GM19395 (cell line): ENCODE data around the gene INAFM2.

Source experiments
- ATAC-seq: cut with Tn5 transposase; IDR thresholded peaks from one replicate; pipeline ENCODE4 v1.9.1; 2021; ENCODE audit warnings: mild to moderate bottlenecking, moderate library complexity; ENCODE audit not compliant: unreplicated experiment

INAFM2 gene

GRCh38 chr15:40357723-40358470 lies 34.4 kb downstream of the INAFM2 start, which contains the start of gene DISP2:
TSS of gene DISP2 (plus strand) at chr15:40358219. CDS start at chr15:40358322, 103 bp downstream.
- ATAC-seq = peak; percentile 80

- no peak for ATAC-seq
These were observed 35.2 kb downstream of the INAFM2 start for GRCh38 chr15:40358471-40359353.

- ATAC-seq = no peak
These were observed 36.5 kb downstream of the INAFM2 start for GRCh38 chr15:40360015-40360414.

DNA sequence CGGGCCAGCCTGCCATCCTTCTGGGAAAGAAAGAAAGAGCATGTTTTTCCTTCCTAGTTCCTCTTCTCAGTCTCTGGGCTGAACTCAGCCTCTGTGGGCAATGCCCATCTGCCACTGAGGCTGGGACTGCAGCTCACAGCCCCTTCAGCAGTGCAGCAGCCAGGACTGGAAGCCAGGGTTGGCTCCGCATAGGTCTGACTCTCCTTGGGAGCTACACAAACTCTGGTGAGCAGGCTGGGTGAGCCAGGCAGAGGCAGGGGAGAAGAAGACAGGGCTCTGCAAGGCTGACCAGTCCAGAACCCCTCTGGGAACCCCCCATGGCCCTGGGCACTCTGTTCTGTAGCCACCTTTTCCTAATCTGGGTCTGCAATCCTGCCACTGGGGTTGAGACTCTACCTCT lies 38.1 kb downstream of the INAFM2 start:
- no peak for ATAC-seq

- no peak for ATAC-seq
These were observed 40.1 kb downstream of the INAFM2 start for GRCh38 chr15:40363611-40364010.

DNA sequence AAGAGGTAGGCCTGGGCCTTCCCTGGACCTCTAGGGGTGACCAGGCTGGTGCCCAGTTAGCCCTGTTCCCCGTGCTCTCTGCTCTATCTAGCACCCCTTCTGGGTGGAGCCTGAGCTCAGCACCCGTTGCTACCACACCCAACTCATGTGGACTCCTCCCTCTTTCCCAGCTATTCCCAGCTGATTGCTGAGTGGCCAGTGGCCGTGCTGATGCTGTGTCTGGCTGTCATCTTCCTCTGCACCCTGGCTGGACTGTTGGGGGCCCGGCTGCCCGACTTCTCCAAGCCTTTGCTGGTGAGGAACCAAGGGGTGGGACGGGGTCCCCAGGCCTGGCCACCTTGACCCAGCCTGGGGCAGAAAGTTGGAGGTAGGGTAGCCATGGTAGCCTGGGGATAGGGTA lies 40.8 kb downstream of the INAFM2 start:
- ATAC-seq = no peak

- ATAC-seq = no peak
These were observed 41.5 kb downstream of the INAFM2 start for GRCh38 chr15:40365016-40365415.

GRCh38 chr15:40365624-40366456 lies 42.3 kb downstream of the INAFM2 start:
- no peak for ATAC-seq

GRCh38 chr15:40366457-40367370 lies 43.2 kb downstream of the INAFM2 start:
- no peak for ATAC-seq

- no peak for ATAC-seq
These were observed 43.8 kb downstream of the INAFM2 start for GRCh38 chr15:40367371-40367685.

DNA sequence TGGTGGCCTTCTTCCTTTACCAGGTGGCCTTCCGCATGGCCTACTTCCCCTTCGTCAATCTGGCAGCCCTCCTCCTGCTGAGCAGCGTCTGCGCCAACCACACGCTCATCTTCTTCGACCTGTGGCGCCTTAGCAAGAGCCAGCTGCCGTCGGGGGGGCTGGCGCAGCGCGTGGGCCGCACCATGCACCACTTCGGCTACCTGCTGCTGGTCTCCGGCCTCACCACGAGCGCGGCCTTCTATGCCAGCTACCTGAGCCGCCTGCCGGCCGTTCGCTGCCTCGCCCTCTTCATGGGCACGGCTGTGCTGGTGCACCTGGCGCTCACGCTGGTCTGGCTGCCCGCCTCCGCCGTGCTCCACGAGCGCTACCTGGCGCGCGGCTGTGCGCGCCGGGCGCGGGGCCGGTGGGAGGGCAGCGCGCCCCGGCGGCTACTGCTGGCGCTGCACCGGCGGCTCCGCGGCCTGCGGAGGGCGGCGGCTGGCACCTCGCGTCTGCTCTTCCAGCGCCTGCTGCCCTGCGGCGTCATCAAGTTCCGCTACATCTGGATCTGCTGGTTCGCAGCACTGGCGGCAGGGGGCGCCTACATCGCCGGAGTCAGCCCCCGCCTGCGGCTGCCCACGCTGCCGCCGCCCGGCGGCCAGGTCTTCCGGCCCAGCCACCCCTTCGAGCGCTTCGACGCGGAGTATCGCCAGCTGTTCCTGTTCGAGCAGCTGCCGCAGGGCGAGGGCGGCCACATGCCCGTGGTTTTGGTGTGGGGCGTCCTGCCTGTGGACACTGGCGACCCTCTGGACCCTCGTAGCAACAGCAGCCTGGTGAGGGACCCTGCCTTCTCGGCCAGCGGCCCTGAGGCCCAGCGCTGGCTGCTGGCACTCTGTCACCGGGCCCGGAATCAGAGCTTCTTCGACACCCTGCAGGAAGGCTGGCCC lies 44.5 kb downstream of the INAFM2 start:
- peak; percentile 80 for ATAC-seq

GRCh38 chr15:40368719-40369473 lies 45.4 kb downstream of the INAFM2 start:
- no peak for ATAC-seq

DNA sequence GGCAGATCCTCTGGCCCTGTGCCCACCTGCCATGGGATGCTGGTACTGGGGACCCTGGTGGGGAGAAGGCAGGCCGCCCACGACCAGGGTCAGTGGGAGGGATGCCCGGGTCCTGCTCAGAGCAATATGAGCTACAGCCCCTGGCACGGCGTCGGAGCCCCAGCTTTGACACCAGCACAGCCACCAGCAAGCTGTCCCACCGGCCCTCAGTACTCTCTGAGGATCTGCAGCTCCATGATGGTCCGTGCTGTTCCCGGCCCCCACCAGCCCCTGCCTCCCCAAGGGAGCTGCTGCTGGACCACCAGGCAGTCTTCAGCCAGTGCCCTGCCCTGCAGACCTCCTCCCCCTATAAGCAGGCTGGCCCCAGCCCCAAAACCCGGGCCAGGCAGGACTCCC lies 46.0 kb downstream of the INAFM2 start:
- ATAC-seq = no peak

DNA sequence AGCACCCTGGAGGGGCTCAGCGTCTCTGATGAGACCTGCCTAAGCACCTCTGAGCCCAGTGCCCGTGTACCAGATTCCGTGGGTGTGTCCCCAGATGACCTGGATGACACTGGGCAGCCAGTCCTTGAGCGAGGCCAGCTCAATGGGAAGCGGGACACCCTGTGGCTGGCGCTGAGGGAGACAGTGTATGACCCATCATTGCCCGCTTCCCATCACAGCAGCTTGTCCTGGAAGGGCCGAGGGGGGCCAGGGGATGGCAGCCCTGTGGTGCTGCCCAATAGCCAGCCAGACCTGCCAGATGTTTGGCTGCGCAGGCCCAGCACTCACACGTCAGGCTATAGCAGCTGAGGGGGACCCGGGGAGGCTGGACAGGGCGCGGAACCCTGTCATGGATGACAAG lies 46.5 kb downstream of the INAFM2 start:
- no peak for ATAC-seq

DNA sequence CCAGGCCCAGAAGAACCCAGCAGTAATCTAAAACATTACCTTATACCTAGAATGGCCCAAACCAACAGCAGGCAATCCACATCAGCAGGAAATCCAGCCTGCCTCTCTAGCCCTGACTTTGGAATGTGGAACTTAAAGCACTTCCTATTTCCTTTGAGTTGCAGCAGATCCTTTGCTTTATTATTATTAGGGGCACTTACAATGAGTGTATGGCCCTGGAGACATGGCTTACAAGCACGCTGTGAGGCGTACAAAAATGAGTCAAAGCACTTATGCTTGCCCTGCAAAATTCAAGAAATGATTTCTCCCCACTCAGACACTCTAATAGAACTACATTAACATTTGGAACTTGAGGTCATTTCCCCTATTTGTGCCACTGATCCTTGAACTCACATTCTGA lies 49.5 kb downstream of the INAFM2 start:
- ATAC-seq = no peak
